Gastroesophageal sphincter (tissue), 4 donors: Measurements from ENCODE around the gene DRD4. TPM values are rescaled to one million over a fixed set of nuclear protein-coding genes. Genes with fewer than 3 reads are reported as not detected.

Experiments
- ATAC-seq: fragments of 150-250 bp; one replicate; pipeline ENCODE4 v1.9.1; 2016; ENCODE audit warnings: mild to moderate bottlenecking, moderate library complexity
- H3K27ac ChIP-seq, 4 donors: fragments of 200-600 bp; sonication (generic) in 3 of 4; 1 replicate in 3 of 4; 2 replicates in 1 of 4; pipeline ENCODE4 v1.5.1; 2016 to 2019
- H3K27me3 ChIP-seq: fragments of 200-600 bp; sonication (generic); one replicate; pipeline ENCODE4 v1.5.1; 2019
- H3K36me3 ChIP-seq, 2 donors: fragments of 200-600 bp; sonication (generic); one replicate each; pipeline ENCODE4 v1.5.1; 2019; ENCODE audit warnings: control low read depth in 1 of 2
- H3K4me1 ChIP-seq, 3 donors: fragments of 200-600 bp; sonication (generic); 1 replicate in 2 of 3; 2 replicates in 1 of 3; pipeline ENCODE4 v1.5.1; 2016 to 2019; ENCODE audit warnings: control low read depth in 2 of 3
- H3K4me3 ChIP-seq, 2 donors: fragments of 200-600 bp; sonication (generic); one replicate each; pipeline ENCODE4 v1.5.1; 2019; ENCODE audit warnings: mild to moderate bottlenecking in 1 of 2, moderate library complexity in 1 of 2
- H3K9me3 ChIP-seq, 3 donors: fragments of 200-600 bp; sonication (generic); one replicate each; pipeline ENCODE4 v1.5.1; 2017 to 2019; ENCODE audit warnings: control low read depth in 2 of 3
- CTCF ChIP-seq, 4 experiments: fragments of 200-600 bp in 2 of 4; fragments of 450-650 bp in 2 of 4; sonication (generic) in 1 of 4; IDR thresholded peaks; one replicate each; pipeline ENCODE4 v1.5.1; 2017 to 2019; ENCODE audit warnings: antibody characterized with exemption in 4 of 4, mild to moderate bottlenecking in 2 of 4, moderate library complexity in 2 of 4
- EP300 ChIP-seq: sonication (generic); formaldehyde crosslinking; IDR thresholded peaks from one replicate; pipeline ENCODE4 v1.6.1; 2017; ENCODE audit warnings: antibody characterized with exemption, mild to moderate bottlenecking
- POLR2A ChIP-seq, 2 donors: fragments of 450-650 bp; IDR thresholded peaks; one replicate each; pipeline ENCODE4 v1.6.1; 2017; ENCODE audit warnings: antibody characterized with exemption in 2 of 2, mild to moderate bottlenecking in 2 of 2, moderate library complexity in 1 of 2
- POLR2AphosphoS5 ChIP-seq: sonication (generic); formaldehyde crosslinking; IDR thresholded peaks from one replicate; pipeline ENCODE4 v1.6.1; 2017; ENCODE audit warnings: antibody characterized with exemption
- WGBS, 2 donors: methylation state at CpG; one replicate each; pipeline ENCODE4 v1.1.5; 2018; ENCODE audit warnings: low coverage in 1 of 2; 5-methylcytosine and 5-hydroxymethylcytosine counted together
- total RNA-seq, 4 donors: library from RNA; depleted of rRNA; stranded (reverse); fragments of >200 nt; gene quantifications; one replicate each; pipeline ENCODE4 v1.1.0, GENCODE V29; 2016

Gene DRD4
- total RNA-seq, 4 donors from 2014 or later: 0.27 TPM; not detected in 3

DNA sequence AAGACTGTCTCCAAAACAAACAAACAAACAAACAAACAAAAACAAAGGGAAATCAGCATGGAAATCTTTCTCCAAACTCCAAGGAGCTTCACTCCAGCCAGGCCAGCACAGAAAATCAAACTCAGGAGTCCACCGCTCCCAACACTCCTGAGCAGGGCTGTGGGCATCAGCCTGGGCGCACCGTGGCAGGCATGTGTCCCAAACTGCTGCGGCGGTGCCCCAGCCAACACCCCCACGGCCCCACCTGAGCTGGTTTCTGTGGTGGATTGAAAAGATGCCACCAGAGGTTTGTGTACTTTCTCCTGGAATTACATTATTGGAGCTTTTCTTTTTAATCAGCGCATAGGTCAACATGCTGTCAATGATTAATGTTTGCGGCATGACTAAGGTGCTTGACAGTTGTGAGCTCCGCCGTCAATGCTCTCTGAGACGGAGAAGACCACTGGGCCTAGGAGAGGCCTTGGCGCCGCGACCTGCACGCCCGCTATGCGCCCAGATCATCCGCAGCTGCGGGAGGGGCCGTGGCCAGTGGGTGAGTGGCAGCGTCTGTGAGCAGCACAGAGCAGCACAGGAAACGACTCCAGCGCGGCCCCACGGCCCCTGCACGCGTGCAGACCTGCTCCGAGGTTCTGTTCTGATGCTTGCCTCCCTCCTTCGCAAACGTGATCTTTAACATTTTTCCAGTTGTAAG is 18.1 kb downstream of the DRD4 start:
- H3K4me1 ChIP-seq: no peaks in the 10 kb centered on the region
- peaks cover 0 to 75% of the 10 kb centered on the region in 2 donors for H3K36me3 ChIP-seq
- no peak overlapping the region for H3K4me3 ChIP-seq
- H3K27me3 ChIP-seq: no peaks in the 10 kb centered on the region
- no peaks in the 10 kb centered on the region for H3K9me3 ChIP-seq
- H3K27ac ChIP-seq: no peak overlapping the region
- 90 to 94% methylated on average over 8 to 14 of the region's 30 CpGs for WGBS, 2 donors
- TF ChIP-seq EP300 (no peak), POLR2AphosphoS5 (no peak), POLR2A (IDR thresholded peaks at IDR 0.05) (no peak)
- ATAC-seq: no peak

DNA sequence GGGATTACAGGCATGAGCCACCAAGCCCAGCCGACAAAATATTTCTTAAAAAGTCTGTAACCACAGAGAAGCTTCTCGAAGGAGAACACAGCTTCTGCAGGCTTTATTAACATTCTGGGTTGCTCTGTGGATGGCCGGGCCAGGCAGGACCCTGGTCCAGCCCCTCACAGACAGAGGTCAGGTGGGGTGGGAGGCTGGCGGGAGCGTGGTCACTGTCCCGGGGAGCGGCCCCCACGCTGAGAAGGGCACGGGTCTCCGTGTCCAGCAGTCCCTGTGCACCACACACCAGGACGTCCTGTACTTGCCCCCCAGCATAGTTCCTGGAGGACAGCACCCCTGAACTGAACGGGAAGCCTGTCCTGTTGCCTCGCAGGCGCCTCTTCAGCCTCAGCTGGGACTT is 19.4 kb downstream of the DRD4 start:
- no peak overlapping the region for H3K27ac ChIP-seq
- no peaks in the 10 kb centered on the region for H3K27me3 ChIP-seq
- WGBS, 2 donors: 87 to 100% methylated on average over 2 to 3 of the region's 14 CpGs
- H3K4me3 ChIP-seq: no peak overlapping the region
- no peak for TF ChIP-seq CTCF (IDR thresholded peaks at IDR 0.05)
- no peak for TF ChIP-seq POLR2A (IDR thresholded peaks at IDR 0.05)
- TF ChIP-seq POLR2AphosphoS5: no peak
- TF ChIP-seq EP300: no peak
- no peaks in the 10 kb centered on the region for H3K4me1 ChIP-seq
- peaks cover 0 to 77% of the 10 kb centered on the region in 2 donors for H3K36me3 ChIP-seq
- H3K9me3 ChIP-seq: no peaks in the 10 kb centered on the region
- ATAC-seq: no peak

DNA sequence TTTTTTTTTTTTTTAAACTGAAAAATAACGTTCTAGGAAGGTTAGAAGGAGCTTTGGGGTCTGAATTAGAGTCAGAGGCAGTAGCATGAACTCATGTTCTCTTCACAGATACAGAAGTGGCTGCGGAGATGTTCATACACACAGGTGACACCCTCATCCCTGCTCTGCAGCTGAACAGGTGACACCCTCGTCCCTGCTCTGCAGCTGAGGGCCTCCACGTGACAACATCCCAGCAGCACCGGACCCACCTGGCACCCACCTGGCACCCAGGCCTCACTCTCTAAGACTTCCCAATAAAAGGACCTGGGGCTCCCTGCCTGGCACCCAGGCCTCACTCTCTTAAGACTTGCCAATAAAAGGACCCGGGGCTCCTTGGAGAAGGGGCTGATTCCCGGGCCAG is 19.8 kb downstream of the DRD4 start:
- peaks cover 0 to 78% of the 10 kb centered on the region in 2 donors for H3K36me3 ChIP-seq
- 33% methylated on average over 1 of the region's 7 CpGs; no CpG with 5 or more reads in 1 of the 2 donors for WGBS, 2 donors
- no peak overlapping the region for H3K27ac ChIP-seq
- H3K4me3 ChIP-seq: no peak overlapping the region
- H3K27me3 ChIP-seq: no peaks in the 10 kb centered on the region
- no peak for ATAC-seq
- H3K4me1 ChIP-seq: no peaks in the 10 kb centered on the region
- TF ChIP-seq EP300: no peak
- TF ChIP-seq CTCF (IDR thresholded peaks at IDR 0.05): no peak
- no peak for TF ChIP-seq POLR2AphosphoS5
- TF ChIP-seq POLR2A (IDR thresholded peaks at IDR 0.05): no peak
- no peaks in the 10 kb centered on the region for H3K9me3 ChIP-seq

- Histone ChIP-seq H3K27me3 (no peaks in the 10 kb centered on the region), H3K9me3 (no peaks in the 10 kb centered on the region), H3K36me3 (peaks cover 0 to 83% of the 10 kb centered on the region in 2 donors), H3K4me3 (no peak overlapping the region), H3K4me1 (peaks cover 0 to 1% (median 0%) of the 10 kb centered on the region in 3 donors), H3K27ac (no peak overlapping the region)
- TF ChIP-seq POLR2A (IDR thresholded peaks at IDR 0.05) (no peak), EP300 (no peak), POLR2AphosphoS5 (no peak), CTCF (IDR thresholded peaks at IDR 0.05) (no peak)
- ATAC-seq: no peak
- 60 to 86% methylated on average over 3 to 8 of the region's 14 CpGs for WGBS, 2 donors
These were observed 20.6 kb downstream of the DRD4 start for GRCh38 chr11:657691-658126.

GRCh38 chr11:659532-660085 is 22.5 kb downstream of the DRD4 start:
- Histone ChIP-seq H3K27ac (no peak overlapping the region), H3K4me1 (peaks cover 0 to 4% (median 0%) of the 10 kb centered on the region in 3 donors), H3K4me3 (no peak overlapping the region), H3K36me3 (peaks cover 0 to 75% of the 10 kb centered on the region in 2 donors), H3K9me3 (no peaks in the 10 kb centered on the region), H3K27me3 (no peaks in the 10 kb centered on the region)
- ATAC-seq: no peak
- WGBS, 2 donors: 85 to 86% methylated on average over 6 to 7 of the region's 16 CpGs
- TF ChIP-seq EP300 (no peak), POLR2AphosphoS5 (no peak), CTCF (IDR thresholded peaks at IDR 0.05) (no peak), POLR2A (IDR thresholded peaks at IDR 0.05) (no peak)
